A673 (cell line): ENCODE data around the gene ARL13A. TPM values are rescaled to one million over a fixed set of nuclear protein-coding genes. Genes with fewer than 3 reads are reported as not detected.

Experiments
- BruUV-seq: library from RNA; stranded (reverse); fragments of 400-500 nt; replicated peaks from 2 replicates; lab custom pipeline; 2021; lab: Mats Ljungman, UMichigan
- CTCF ChIA-PET: fragments of 300-600 bp; sonication (Branson Sonifier 250); formaldehyde crosslinking; loops from one replicate; lab custom pipeline; 2022; ENCODE audit warnings: antibody characterized with exemption; lab: Charles Lee
- POLR2A ChIA-PET: fragments of 300-600 bp; sonication (Branson Sonifier 250); formaldehyde crosslinking; loops from one replicate; lab custom pipeline; 2022; ENCODE audit warnings: antibody characterized with exemption; ENCODE audit not compliant: low non-redundant PET; lab: Charles Lee
- DNase-seq: peaks from one replicate; pipeline ENCODE4 v3.0.0-alpha.2; 2015; ENCODE audit warnings: low spot score
- H3K27ac ChIP-seq: fragments of 200-600 bp; sonication (generic); 2 replicates; pipeline ENCODE4 v1.5.1; 2016; ENCODE audit warnings: mixed run types, low read depth, mild to moderate bottlenecking, mixed read lengths, antibody characterized with exemption, low read length; ENCODE audit not compliant: poor library complexity, severe bottlenecking
- H3K27me3 ChIP-seq: fragments of 200-600 bp; sonication (generic); replicated peaks from 2 replicates; pipeline ENCODE4 v1.6.1; 2017; ENCODE audit warnings: mixed run types, low read depth, mild to moderate bottlenecking, mixed read lengths, antibody characterized with exemption, low read length; ENCODE audit not compliant: insufficient read depth, poor library complexity
- H3K36me3 ChIP-seq: fragments of 200-600 bp; sonication (generic); 2 replicates; pipeline ENCODE4 v1.6.1; 2016; ENCODE audit warnings: mixed run types, mild to moderate bottlenecking, mixed read lengths, antibody characterized with exemption, low read length; ENCODE audit not compliant: insufficient read depth, poor library complexity, severe bottlenecking
- H3K4me1 ChIP-seq: fragments of 200-600 bp; sonication (generic); 2 replicates; pipeline ENCODE4 v1.6.1; 2017; ENCODE audit warnings: mixed run types, mild to moderate bottlenecking, mixed read lengths, antibody characterized with exemption, low read length; ENCODE audit not compliant: insufficient read depth, poor library complexity, severe bottlenecking
- H3K4me3 ChIP-seq: fragments of 200-600 bp; sonication (generic); 2 replicates; pipeline ENCODE4 v1.5.1; 2016; ENCODE audit warnings: low read depth, mixed run types, mild to moderate bottlenecking, mixed read lengths, low read length; ENCODE audit not compliant: poor library complexity, severe bottlenecking
- H3K9me3 ChIP-seq: fragments of 200-600 bp; sonication (generic); 2 replicates; pipeline ENCODE4 v1.6.1; 2016; ENCODE audit warnings: mixed run types, low read depth, mild to moderate bottlenecking, mixed read lengths, antibody characterized with exemption, low read length; ENCODE audit not compliant: poor library complexity, severe bottlenecking
- CTCF ChIP-seq: fragments of 300-800, 200-600 bp; sonication (generic); conservative IDR thresholded peaks from 2 replicates; pipeline ENCODE4 v1.5.1; 2017; ENCODE audit warnings: low read depth, mild to moderate bottlenecking, antibody characterized with exemption, low read length, moderate library complexity, mixed read lengths
- EZH2 ChIP-seq: fragments of 200-600 bp; sonication (generic); IDR thresholded peaks from 2 replicates; pipeline ENCODE4 v1.6.1; 2017; ENCODE audit warnings: borderline replicate concordance, low read depth, mild to moderate bottlenecking, mixed read lengths, antibody characterized with exemption, low read length; ENCODE audit not compliant: poor library complexity, severe bottlenecking
- intact Hi-C: fragments of 100-400 bp; cut with micrococcal nuclease; formaldehyde crosslinking; loops from one replicate; pipeline ENCODE4 v1.10.0; 2022; ENCODE audit not compliant: unreplicated experiment
- total RNA-seq: library from RNA; stranded (reverse); gene quantifications from 2 replicates; pipeline ENCODE4 v1.2.3, GENCODE V29; 2021

The ARL13A gene
- total RNA-seq, 1 experiment from 2014 or later, result not detected

GRCh38 chrX:100975212-100975611 is 5.7 kb downstream of the ARL13A start:
- Histone ChIP-seq H3K27ac (no peak overlapping the region), H3K36me3 (no peaks in the 10 kb centered on the region), H3K4me3 (no peak overlapping the region), H3K9me3 (no peaks in the 10 kb centered on the region), H3K4me1 (no peaks in the 10 kb centered on the region), H3K27me3 (no peaks in the 10 kb centered on the region)
- BruUV-seq, result no TSS peak
- TF ChIP-seq CTCF (no peak), EZH2 (no peak)
- DNase-seq, result no peak
- intact Hi-C loops, result no loop called here
- CTCF ChIA-PET, result no interaction called here
- POLR2A ChIA-PET, result no interaction called here

- DNase-seq, result no peak
- Histone ChIP-seq H3K4me1 (no peaks in the 10 kb centered on the region), H3K36me3 (no peaks in the 10 kb centered on the region), H3K27ac (no peak overlapping the region), H3K4me3 (no peak overlapping the region), H3K27me3 (no peaks in the 10 kb centered on the region), H3K9me3 (no peaks in the 10 kb centered on the region)
- BruUV-seq, result no TSS peak
- ChIA-PET POLR2A (no interaction called here), CTCF (no interaction called here)
- intact Hi-C loops, result no loop called here
- TF ChIP-seq CTCF, result no peak
- no peak for TF ChIP-seq EZH2
Measured at GRCh38 chrX:100976211-100976610, 6.7 kb downstream of the ARL13A start.

GRCh38 chrX:100979881-100980607 is 10.5 kb downstream of the ARL13A start:
- Histone ChIP-seq H3K9me3 (no peaks in the 10 kb centered on the region), H3K27ac (no peak overlapping the region), H3K4me3 (no peak overlapping the region), H3K27me3 (no peaks in the 10 kb centered on the region), H3K36me3 (no peaks in the 10 kb centered on the region), H3K4me1 (no peaks in the 10 kb centered on the region)
- DNase-seq, result no peak
- no peak for TF ChIP-seq EZH2
- no peak for TF ChIP-seq CTCF
- BruUV-seq, result no TSS peak
- intact Hi-C loops, result no loop called here
- POLR2A ChIA-PET, result no interaction called here
- CTCF ChIA-PET, result no interaction called here
